Suprapubic skin (tissue), 4 donors: ENCODE data around the gene DNAH17.

Source experiments
- EP300 ChIP-seq: sonication (generic); formaldehyde crosslinking; IDR thresholded peaks from one replicate; pipeline ENCODE4 v1.6.1; 2017; ENCODE audit warnings: antibody characterized with exemption
- POLR2A ChIP-seq, 2 donors: fragments of 450-650 bp; IDR thresholded peaks; one replicate each; pipeline ENCODE4 v1.6.1; 2017; ENCODE audit warnings: antibody characterized with exemption in 2 of 2, mild to moderate bottlenecking in 2 of 2, moderate library complexity in 2 of 2
- POLR2AphosphoS5 ChIP-seq, 3 donors: sonication (generic); formaldehyde crosslinking; IDR thresholded peaks; one replicate each; pipeline ENCODE4 v1.6.1; 2017; ENCODE audit warnings: antibody characterized with exemption in 3 of 3
- TF ChIP-seq, protein P1 (sequence below), 2 donors: fragments of 200-600 bp in 1 of 2; fragments of 450-650 bp in 1 of 2; sonication (generic) in 1 of 2; IDR thresholded peaks; one replicate each; pipeline ENCODE4 v1.5.1; 2016 to 2019; ENCODE audit warnings: antibody characterized with exemption in 2 of 2, mild to moderate bottlenecking in 1 of 2, moderate library complexity in 1 of 2

DNA sequence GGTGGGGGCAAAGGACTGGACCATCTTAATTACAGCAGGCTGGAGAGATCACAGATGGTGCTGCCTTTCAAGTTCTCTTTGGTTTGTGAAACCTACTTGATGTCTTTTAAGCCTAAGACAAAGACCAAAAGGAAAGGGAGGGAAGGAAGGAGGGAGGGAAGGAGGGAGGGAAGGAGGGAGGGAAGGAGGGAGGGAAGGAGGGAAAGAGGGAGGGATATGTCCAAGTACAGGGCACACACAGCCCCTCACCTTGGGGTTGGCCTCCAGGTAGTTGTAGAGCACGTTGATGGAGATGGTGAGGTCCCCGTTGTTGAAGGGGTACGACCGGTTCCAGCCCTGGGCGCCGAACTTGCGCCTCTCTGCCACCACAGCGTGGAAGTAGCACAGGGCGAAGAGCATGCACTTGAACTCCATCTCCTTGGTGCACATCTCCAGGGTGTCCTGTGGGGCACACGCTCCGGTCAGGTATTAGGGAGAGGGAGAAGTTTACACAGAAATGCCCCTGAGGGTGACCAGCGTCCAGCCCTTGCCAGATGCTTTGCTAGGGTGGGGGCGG, 143.3 kb downstream of the DNAH17 start:
- TF ChIP-seq, protein P1, sequence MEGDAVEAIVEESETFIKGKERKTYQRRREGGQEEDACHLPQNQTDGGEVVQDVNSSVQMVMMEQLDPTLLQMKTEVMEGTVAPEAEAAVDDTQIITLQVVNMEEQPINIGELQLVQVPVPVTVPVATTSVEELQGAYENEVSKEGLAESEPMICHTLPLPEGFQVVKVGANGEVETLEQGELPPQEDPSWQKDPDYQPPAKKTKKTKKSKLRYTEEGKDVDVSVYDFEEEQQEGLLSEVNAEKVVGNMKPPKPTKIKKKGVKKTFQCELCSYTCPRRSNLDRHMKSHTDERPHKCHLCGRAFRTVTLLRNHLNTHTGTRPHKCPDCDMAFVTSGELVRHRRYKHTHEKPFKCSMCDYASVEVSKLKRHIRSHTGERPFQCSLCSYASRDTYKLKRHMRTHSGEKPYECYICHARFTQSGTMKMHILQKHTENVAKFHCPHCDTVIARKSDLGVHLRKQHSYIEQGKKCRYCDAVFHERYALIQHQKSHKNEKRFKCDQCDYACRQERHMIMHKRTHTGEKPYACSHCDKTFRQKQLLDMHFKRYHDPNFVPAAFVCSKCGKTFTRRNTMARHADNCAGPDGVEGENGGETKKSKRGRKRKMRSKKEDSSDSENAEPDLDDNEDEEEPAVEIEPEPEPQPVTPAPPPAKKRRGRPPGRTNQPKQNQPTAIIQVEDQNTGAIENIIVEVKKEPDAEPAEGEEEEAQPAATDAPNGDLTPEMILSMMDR (IDR thresholded peaks at IDR 0.05), result no peak
- no peak for TF ChIP-seq POLR2AphosphoS5 (IDR thresholded peaks at IDR 0.05)
- no peak for TF ChIP-seq POLR2A (IDR thresholded peaks at IDR 0.05)
- no peak for TF ChIP-seq EP300
